Osteoblast (primary cell): Measurements from ENCODE around the gene MRPS34. TPM values are rescaled to one million over a fixed set of nuclear protein-coding genes. Genes with fewer than 3 reads are reported as not detected.

Source experiments
- DNase-seq: peaks from one replicate; pipeline ENCODE4 v3.0.0; 2011; ENCODE audit warnings: low spot score, mixed read lengths; ENCODE audit not compliant: insufficient read length; ENCODE audit errors: missing footprints
- H2AFZ ChIP-seq: 2 replicates; pipeline ENCODE4 v1.6.0; 2011; ENCODE audit warnings: mild to moderate bottlenecking, low read length
- H3K27ac ChIP-seq: 2 replicates; pipeline ENCODE4 v1.5.1; 2011; ENCODE audit warnings: mild to moderate bottlenecking, low read depth, low read length, moderate library complexity
- H3K27me3 ChIP-seq: 2 replicates; pipeline ENCODE4 v1.6.0; 2012; ENCODE audit warnings: mild to moderate bottlenecking, control low read depth, inconsistent platforms, low read length, moderate library complexity; ENCODE audit not compliant: insufficient read depth
- H3K36me3 ChIP-seq: 2 replicates; pipeline ENCODE4 v1.5.1; 2011; ENCODE audit warnings: mild to moderate bottlenecking, low read length, control low read depth, moderate library complexity; ENCODE audit not compliant: insufficient read depth
- H3K4me1 ChIP-seq: 2 replicates; pipeline ENCODE4 v1.5.1; 2011; ENCODE audit warnings: mild to moderate bottlenecking, low read length, control low read depth, moderate library complexity; ENCODE audit not compliant: insufficient read depth
- H3K4me2 ChIP-seq: 2 replicates; pipeline ENCODE4 v1.6.0; 2011; ENCODE audit warnings: mild to moderate bottlenecking, low read length; ENCODE audit not compliant: insufficient read depth
- H3K4me3 ChIP-seq: fragments of 200-600 bp; sonication (generic); 3 replicates; pipeline ENCODE4 v1.5.1; 2012; ENCODE audit warnings: mild to moderate bottlenecking, low read length, inconsistent platforms; ENCODE audit not compliant: insufficient read depth
- H3K79me2 ChIP-seq: 2 replicates; pipeline ENCODE4 v1.6.0; 2012; ENCODE audit warnings: mild to moderate bottlenecking, low read length, control low read depth, inconsistent platforms; ENCODE audit not compliant: insufficient read depth
- H3K9me3 ChIP-seq: 2 replicates; pipeline ENCODE4 v1.5.1; 2011; ENCODE audit warnings: low read depth, low read length, control low read depth
- H4K20me1 ChIP-seq: 2 replicates; pipeline ENCODE4 v1.6.0; 2012; ENCODE audit warnings: mild to moderate bottlenecking, low read length, control low read depth; ENCODE audit not compliant: insufficient read depth
- CTCF ChIP-seq: IDR thresholded peaks from 2 replicates; pipeline ENCODE4 v1.5.1; 2011; ENCODE audit warnings: mild to moderate bottlenecking, low read depth, low read length, moderate library complexity; ENCODE audit errors: extremely low read depth
- total RNA-seq: library from RNA; depleted of rRNA; stranded (reverse); fragments of >200 nt; gene quantifications from 2 replicates; pipeline ENCODE4 v1.2.3, GENCODE V29; 2012

MRPS34 gene
- total RNA-seq, 1 donor, result 40.5 TPM

GRCh38 chr16:1747934-1748333, 25.0 kb downstream of the MRPS34 start:
- Histone ChIP-seq H3K4me2 (no peak overlapping the region), H3K79me2 (peaks cover 4% of the 10 kb centered on the region), H2AFZ (no peak overlapping the region), H3K36me3 (peaks cover 49% of the 10 kb centered on the region), H3K4me1 (peaks cover 28% of the 10 kb centered on the region), H3K9me3 (no peaks in the 10 kb centered on the region), H3K27me3 (no peaks in the 10 kb centered on the region), H3K4me3 (no peak overlapping the region), H3K27ac (no peak overlapping the region), H4K20me1 (peaks cover 8% of the 10 kb centered on the region)
- no peak for DNase-seq
- TF ChIP-seq CTCF, result no peak

DNA sequence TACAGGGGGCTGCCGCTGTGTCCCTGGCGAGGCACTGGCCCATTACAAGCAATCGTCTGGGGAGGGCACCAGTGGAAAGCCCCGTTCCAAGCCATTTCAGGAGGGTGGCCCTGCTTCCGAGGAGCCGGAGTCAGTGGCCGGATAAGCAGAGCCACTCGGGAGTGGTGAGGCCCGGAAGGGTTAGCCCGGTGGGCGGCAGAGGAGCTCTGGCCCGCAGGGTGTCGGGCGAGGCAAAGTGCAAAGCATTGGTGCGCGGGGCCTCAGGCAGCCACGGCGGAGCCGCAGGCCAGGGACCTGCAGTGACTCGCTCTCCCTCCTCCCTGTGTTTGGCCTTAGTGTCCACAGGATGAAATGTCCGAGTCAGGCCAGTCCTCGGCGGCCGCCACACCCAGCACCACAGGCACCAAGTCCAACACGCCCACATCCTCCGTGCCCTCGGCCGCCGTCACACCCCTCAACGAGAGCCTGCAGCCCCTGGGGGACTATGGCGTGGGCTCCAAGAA, 26.2 kb downstream of the MRPS34 start:
- Histone ChIP-seq H3K27me3 (no peaks in the 10 kb centered on the region), H3K4me3 (no peak overlapping the region), H3K36me3 (peaks cover 37% of the 10 kb centered on the region), H3K27ac (peak overlapping the region; percentile 98), H3K4me1 (peaks cover 28% of the 10 kb centered on the region), H4K20me1 (peaks cover 15% of the 10 kb centered on the region), H3K9me3 (no peaks in the 10 kb centered on the region), H3K79me2 (peaks cover 8% of the 10 kb centered on the region), H2AFZ (no peak overlapping the region), H3K4me2 (peak overlapping the region; percentile 82)
- TF ChIP-seq CTCF, result no peak
- no peak for DNase-seq

DNA sequence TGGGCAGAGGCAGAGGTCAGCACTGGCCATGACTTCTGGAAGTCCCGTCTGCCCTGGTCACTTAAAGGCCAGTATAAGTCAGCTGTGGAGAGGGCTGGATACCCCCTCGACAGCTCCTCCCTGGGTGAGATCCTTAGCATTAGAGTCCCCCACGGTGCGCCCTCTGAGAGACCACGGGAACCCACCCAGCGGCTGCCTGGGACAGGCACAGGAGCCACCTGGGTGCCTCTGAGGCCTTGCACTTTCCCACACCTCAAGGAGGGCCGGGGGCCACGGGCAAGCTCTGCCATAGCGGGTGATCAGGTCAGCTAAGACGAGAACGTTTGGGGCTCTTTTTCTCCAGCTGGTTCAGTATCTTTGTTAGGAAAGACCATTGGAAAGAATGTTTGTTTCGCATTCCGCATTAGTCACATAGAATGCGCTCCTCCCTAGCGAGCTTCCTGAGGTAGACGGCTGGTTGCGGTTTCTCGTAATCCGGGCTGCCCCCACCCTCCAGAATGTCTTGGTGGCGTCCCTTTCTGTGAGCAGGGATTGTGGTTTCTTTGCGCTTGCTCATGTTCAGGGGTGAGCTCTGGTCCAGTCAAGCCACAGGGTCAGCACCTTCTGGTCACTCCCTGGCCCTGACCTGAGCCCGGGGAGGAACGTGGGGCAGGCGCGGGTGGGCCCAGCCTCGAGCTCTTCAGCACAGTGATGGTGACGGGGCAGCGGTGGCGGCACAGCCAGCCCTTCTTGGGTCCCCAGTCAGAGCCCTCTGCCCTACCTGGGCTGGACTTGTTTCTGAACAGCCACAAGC, 26.8 kb downstream of the MRPS34 start:
- TF ChIP-seq CTCF, result no peak
- H3K27me3 ChIP-seq, result no peaks in the 10 kb centered on the region
- peaks cover 15% of the 10 kb centered on the region for H4K20me1 ChIP-seq
- peak; percentile 99 for DNase-seq
- peaks cover 5% of the 10 kb centered on the region for H3K79me2 ChIP-seq
- peaks cover 28% of the 10 kb centered on the region for H3K4me1 ChIP-seq
- H3K36me3 ChIP-seq, result peaks cover 31% of the 10 kb centered on the region
- H3K9me3 ChIP-seq, result no peaks in the 10 kb centered on the region
- no peak overlapping the region for H2AFZ ChIP-seq
- peak overlapping the region; percentile 82 for H3K4me2 ChIP-seq
- H3K4me3 ChIP-seq, result peak overlapping the region; percentile 54
- H3K27ac ChIP-seq, result peak overlapping the region; percentile 98

DNA sequence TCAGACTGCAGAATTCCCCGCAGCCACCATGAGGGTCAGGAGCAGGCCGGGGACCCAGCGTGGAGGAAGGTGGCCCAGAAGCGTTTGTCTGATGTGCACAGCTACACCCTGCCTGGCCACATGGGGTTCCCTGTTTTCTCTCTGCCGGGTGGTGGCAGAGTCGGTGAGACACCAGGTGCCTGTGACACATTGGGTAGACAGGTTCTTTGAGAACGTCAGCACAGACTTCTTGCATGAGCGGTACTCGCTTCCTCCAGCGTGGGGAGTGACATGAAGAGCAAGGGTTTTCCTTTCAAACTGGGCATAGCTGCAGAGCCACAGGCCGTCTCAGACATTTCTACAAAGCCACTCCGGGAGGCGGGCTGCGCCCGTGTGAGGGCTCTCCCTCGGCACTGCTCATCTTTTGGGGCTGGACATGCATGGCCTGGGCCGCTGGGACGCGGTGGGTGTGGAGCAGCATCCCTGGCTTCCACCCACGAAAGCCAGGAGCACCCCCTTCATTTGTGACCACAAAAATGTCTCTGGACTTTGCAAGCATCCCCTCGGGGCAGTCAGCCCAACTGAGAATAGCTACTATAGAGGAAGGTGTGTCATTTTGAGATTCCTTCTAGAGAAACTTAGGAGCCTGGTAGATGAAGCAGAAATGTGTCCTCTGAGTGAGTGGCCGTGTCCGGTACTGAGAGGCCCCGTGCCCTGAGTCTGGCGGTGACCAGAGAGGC, 27.6 kb downstream of the MRPS34 start:
- DNase-seq, result peak; percentile 98
- peaks cover 28% of the 10 kb centered on the region for H3K4me1 ChIP-seq
- no peaks in the 10 kb centered on the region for H3K27me3 ChIP-seq
- no peak overlapping the region for H2AFZ ChIP-seq
- H3K9me3 ChIP-seq, result no peaks in the 10 kb centered on the region
- peaks cover 38% of the 10 kb centered on the region for H3K36me3 ChIP-seq
- TF ChIP-seq CTCF, result no peak
- H3K27ac ChIP-seq, result peak overlapping the region; percentile 98
- H3K4me3 ChIP-seq, result peak overlapping the region; percentile 54
- peaks cover 12% of the 10 kb centered on the region for H3K79me2 ChIP-seq
- H4K20me1 ChIP-seq, result peaks cover 16% of the 10 kb centered on the region
- H3K4me2 ChIP-seq, result peak overlapping the region; percentile 82
